ENCODE data around the gene TTC21B.
"Not testable (repeated sequence)": the region's sequence is repeated elsewhere in the genome, so short reads cannot be mapped to it uniquely, and the experiment has no call there.

DNA sequence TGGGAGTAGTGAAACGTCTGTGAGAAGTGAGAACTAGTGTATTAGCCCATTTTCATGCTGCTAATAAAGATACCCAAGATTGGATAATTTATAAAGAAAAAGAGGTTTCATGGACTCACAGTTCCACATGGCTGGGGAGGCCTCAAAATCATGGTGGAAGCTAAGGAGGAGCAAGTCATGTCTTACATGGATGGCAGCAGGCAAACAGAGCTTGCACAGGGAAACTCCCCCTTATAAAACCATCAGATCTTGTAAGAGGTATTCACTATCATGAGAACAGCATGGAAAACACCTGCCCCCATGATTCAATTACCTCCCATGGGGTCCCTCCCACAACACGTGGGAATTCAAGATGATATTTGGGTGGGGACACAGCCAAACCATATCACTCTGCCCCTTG is 93.9 kb downstream of the TTC21B start:
- TF ChIP-seq POLR2A, EP300 (IDR thresholded peaks at IDR 0.05): not testable (repeated sequence)
- TF ChIP-seq, protein P1, sequence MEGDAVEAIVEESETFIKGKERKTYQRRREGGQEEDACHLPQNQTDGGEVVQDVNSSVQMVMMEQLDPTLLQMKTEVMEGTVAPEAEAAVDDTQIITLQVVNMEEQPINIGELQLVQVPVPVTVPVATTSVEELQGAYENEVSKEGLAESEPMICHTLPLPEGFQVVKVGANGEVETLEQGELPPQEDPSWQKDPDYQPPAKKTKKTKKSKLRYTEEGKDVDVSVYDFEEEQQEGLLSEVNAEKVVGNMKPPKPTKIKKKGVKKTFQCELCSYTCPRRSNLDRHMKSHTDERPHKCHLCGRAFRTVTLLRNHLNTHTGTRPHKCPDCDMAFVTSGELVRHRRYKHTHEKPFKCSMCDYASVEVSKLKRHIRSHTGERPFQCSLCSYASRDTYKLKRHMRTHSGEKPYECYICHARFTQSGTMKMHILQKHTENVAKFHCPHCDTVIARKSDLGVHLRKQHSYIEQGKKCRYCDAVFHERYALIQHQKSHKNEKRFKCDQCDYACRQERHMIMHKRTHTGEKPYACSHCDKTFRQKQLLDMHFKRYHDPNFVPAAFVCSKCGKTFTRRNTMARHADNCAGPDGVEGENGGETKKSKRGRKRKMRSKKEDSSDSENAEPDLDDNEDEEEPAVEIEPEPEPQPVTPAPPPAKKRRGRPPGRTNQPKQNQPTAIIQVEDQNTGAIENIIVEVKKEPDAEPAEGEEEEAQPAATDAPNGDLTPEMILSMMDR (IDR thresholded peaks at IDR 0.05), result not testable (repeated sequence)

Measured in suprapubic skin (tissue), 3 donors.